ENCODE data around the gene PNO1. TPM values are rescaled to one million over a fixed set of nuclear protein-coding genes. Genes with fewer than 3 reads are reported as not detected.
"Not testable (repeated sequence)": the region's sequence is repeated elsewhere in the genome, so short reads cannot be mapped to it uniquely, and the experiment has no call there.

Gene PNO1
- total RNA-seq, 2 experiments from 2014 or later = 27.1 to 29.5 TPM

- DNase-seq (no peak), ATAC-seq (ENCODE audit: poor library complexity) (no peak)
- H3K27ac ChIP-seq (ENCODE audit: low read depth in 1 of 2, low read length in 2 of 2) = no peak overlapping the region
- no peak overlapping the region for H3K4me3 Mint-ChIP-seq
- H3K4me1 Mint-ChIP-seq (ENCODE audit: low read depth) = no peaks in the 10 kb centered on the region
- no peaks in the 10 kb centered on the region for H3K36me3 ChIP-seq (ENCODE audit: insufficient read depth, low read length)
- no peaks in the 10 kb centered on the region for H3K4me1 ChIP-seq (ENCODE audit: insufficient read depth, low read length)
- intact Hi-C loops (cut with DNase I, micrococcal nuclease) = no loop called here
- CTCF ChIA-PET = no interaction called here
- H3K36me3 Mint-ChIP-seq (ENCODE audit: low read depth) = no peaks in the 10 kb centered on the region
- H3K9me3 ChIP-seq (ENCODE audit: control insufficient read depth in 1 of 2, insufficient read depth in 1 of 2, low read length in 2 of 2) = no peaks in the 10 kb centered on the region
- peaks cover 0 to 5% of the 10 kb centered on the region in 2 experiments for H3K27me3 ChIP-seq (ENCODE audit: control insufficient read depth in 1 of 2, insufficient read depth in 2 of 2, low read length in 2 of 2)
- H3K4me3 ChIP-seq (ENCODE audit: low read length) = no peak overlapping the region
- H3K27me3 Mint-ChIP-seq = no peaks in the 10 kb centered on the region
- no peaks in the 10 kb centered on the region for H3K9me3 Mint-ChIP-seq
- no peak overlapping the region for H3K27ac Mint-ChIP-seq
- no peak for TF ChIP-seq CTCF (IDR thresholded peaks at IDR 0.05)
- POLR2A ChIA-PET = no interaction called here
Observed at GRCh38 chr2:68115965-68116364, 41.7 kb upstream of the PNO1 start.

- H3K36me3 Mint-ChIP-seq (ENCODE audit: low read depth); H3K4me3 ChIP-seq (ENCODE audit: low read length); H3K36me3 ChIP-seq (ENCODE audit: insufficient read depth, low read length); H3K9me3 ChIP-seq (ENCODE audit: control insufficient read depth in 1 of 2, insufficient read depth in 1 of 2, low read length in 2 of 2); CTCF ChIA-PET; H3K27me3 ChIP-seq (ENCODE audit: control insufficient read depth in 1 of 2, insufficient read depth in 2 of 2, low read length in 2 of 2); H3K4me1 ChIP-seq (ENCODE audit: insufficient read depth, low read length); ATAC-seq (ENCODE audit: poor library complexity); H3K27ac Mint-ChIP-seq; POLR2A ChIA-PET; H3K4me3 Mint-ChIP-seq; H3K4me1 Mint-ChIP-seq (ENCODE audit: low read depth); H3K9me3 Mint-ChIP-seq; H3K27ac ChIP-seq (ENCODE audit: low read depth in 1 of 2, low read length in 2 of 2); intact Hi-C loops (cut with DNase I, micrococcal nuclease); H3K27me3 Mint-ChIP-seq; DNase-seq: not testable (repeated sequence)
Observed at GRCh38 chr2:68117922-68118321, 39.8 kb upstream of the PNO1 start.

GRCh38 chr2:68118816-68119215, 38.9 kb upstream of the PNO1 start:
- ChIA-PET POLR2A (no interaction called here), CTCF (interaction anchor here (1.0 kb wide), 1 partner anchor 174 kb away, joined by 3 read pairs; no protein-coding TSS in a partner anchor)
- DNase-seq = no peak
- Histone ChIP-seq H3K4me1 (ENCODE audit: insufficient read depth, low read length) (peaks cover 4% of the 10 kb centered on the region), H3K4me3 (ENCODE audit: low read length) (no peak overlapping the region), H3K27ac (ENCODE audit: low read depth in 1 of 2, low read length in 2 of 2) (no peak overlapping the region), H3K9me3 (ENCODE audit: control insufficient read depth in 1 of 2, insufficient read depth in 1 of 2, low read length in 2 of 2) (no peaks in the 10 kb centered on the region), H3K36me3 (ENCODE audit: insufficient read depth, low read length) (no peaks in the 10 kb centered on the region), H3K27me3 (ENCODE audit: control insufficient read depth in 1 of 2, insufficient read depth in 2 of 2, low read length in 2 of 2) (peaks cover 0 to 5% of the 10 kb centered on the region in 2 experiments)
- Mint-ChIP-seq H3K4me3 (no peak overlapping the region), H3K4me1 (ENCODE audit: low read depth) (peaks cover 5% of the 10 kb centered on the region), H3K9me3 (no peaks in the 10 kb centered on the region), H3K27ac (no peak overlapping the region), H3K36me3 (ENCODE audit: low read depth) (no peaks in the 10 kb centered on the region), H3K27me3 (no peaks in the 10 kb centered on the region)
- no peak for ATAC-seq (ENCODE audit: poor library complexity)
- no peak for TF ChIP-seq CTCF (IDR thresholded peaks at IDR 0.05)
- intact Hi-C loops (cut with DNase I, micrococcal nuclease) = no loop called here

GRCh38 chr2:68119504-68119903, 38.2 kb upstream of the PNO1 start:
- Histone ChIP-seq H3K4me1 (ENCODE audit: insufficient read depth, low read length) (peaks cover 4% of the 10 kb centered on the region), H3K4me3 (ENCODE audit: low read length) (no peak overlapping the region), H3K27ac (ENCODE audit: low read depth in 1 of 2, low read length in 2 of 2) (no peak overlapping the region), H3K36me3 (ENCODE audit: insufficient read depth, low read length) (no peaks in the 10 kb centered on the region), H3K27me3 (ENCODE audit: control insufficient read depth in 1 of 2, insufficient read depth in 2 of 2, low read length in 2 of 2) (peaks cover 0 to 2% of the 10 kb centered on the region in 2 experiments), H3K9me3 (ENCODE audit: control insufficient read depth in 1 of 2, insufficient read depth in 1 of 2, low read length in 2 of 2) (no peaks in the 10 kb centered on the region)
- ChIA-PET POLR2A (no interaction called here), CTCF (interaction anchor here (1.0 kb wide), 1 partner anchor 173 kb away, joined by 3 read pairs; no protein-coding TSS in a partner anchor)
- Mint-ChIP-seq H3K4me1 (ENCODE audit: low read depth) (peaks cover 5% of the 10 kb centered on the region), H3K36me3 (ENCODE audit: low read depth) (no peaks in the 10 kb centered on the region), H3K27ac (no peak overlapping the region), H3K27me3 (no peaks in the 10 kb centered on the region), H3K4me3 (no peak overlapping the region), H3K9me3 (no peaks in the 10 kb centered on the region)
- no peak for ATAC-seq (ENCODE audit: poor library complexity)
- TF ChIP-seq CTCF (IDR thresholded peaks at IDR 0.05) = no peak
- intact Hi-C loops (cut with DNase I, micrococcal nuclease) = no loop called here
- DNase-seq = no peak
